Caco-2 (cell line): Measurements from ENCODE around the gene MAGEE1. TPM values are rescaled to one million over a fixed set of nuclear protein-coding genes. Genes with fewer than 3 reads are reported as not detected.

Experiments used
- BruUV-seq: library from RNA; stranded (reverse); fragments of 400-500 nt; replicated peaks from 2 replicates; lab custom pipeline; 2021; lab: Mats Ljungman, UMichigan
- CTCF ChIA-PET: fragments of 300-600 bp; sonication (Branson Sonifier 250); formaldehyde crosslinking; loops from one replicate; lab custom pipeline; 2022; ENCODE audit warnings: antibody characterized with exemption; lab: Charles Lee
- POLR2A ChIA-PET: fragments of 300-600 bp; sonication (Branson Sonifier 250); formaldehyde crosslinking; loops from one replicate; lab custom pipeline; 2022; ENCODE audit warnings: antibody characterized with exemption; lab: Charles Lee
- DNase-seq, 2 experiments: peaks; one replicate each; pipeline versions ENCODE4 v3.0.0 to v3.0.0-alpha.2; 2020 to 2022
- H3K27me3 ChIP-seq: replicated peaks from 2 replicates; pipeline ENCODE4 v1.6.0; 2011; ENCODE audit warnings: low read length; ENCODE audit not compliant: control insufficient read depth, insufficient read depth
- H3K36me3 ChIP-seq: 2 replicates; pipeline ENCODE4 v1.5.1; 2011; ENCODE audit warnings: low read length; ENCODE audit not compliant: control insufficient read depth, insufficient read depth
- H3K4me1 ChIP-seq: fragments of 250-450 bp; sonication (Bioruptor Pico); 2 replicates; pipeline ENCODE4 v1.5.1; 2020; ENCODE audit warnings: mild to moderate bottlenecking
- H3K4me3 ChIP-seq: 2 replicates; pipeline ENCODE4 v1.5.1; 2011; ENCODE audit warnings: low read depth, mild to moderate bottlenecking, control low read depth, low read length
- H3K9me3 ChIP-seq: fragments of 250-450 bp; sonication (Bioruptor Pico); 2 replicates; pipeline ENCODE4 v1.5.1; 2020; ENCODE audit warnings: mild to moderate bottlenecking, moderate library complexity
- H3K27ac Mint-ChIP-seq: one replicate; pipeline ENCODE4 v1.8.0; 2022; ENCODE audit warnings: mixed read lengths; ENCODE audit not compliant: unreplicated experiment
- H3K27me3 Mint-ChIP-seq: one replicate; pipeline ENCODE4 v1.8.0; 2022; ENCODE audit warnings: mixed read lengths; ENCODE audit not compliant: insufficient read depth, unreplicated experiment
- H3K36me3 Mint-ChIP-seq: one replicate; pipeline ENCODE4 v1.8.0; 2022; ENCODE audit warnings: mild to moderate bottlenecking, mixed read lengths; ENCODE audit not compliant: insufficient read depth, unreplicated experiment
- H3K4me1 Mint-ChIP-seq: one replicate; pipeline ENCODE4 v1.8.0; 2022; ENCODE audit warnings: low read depth, mixed read lengths; ENCODE audit not compliant: unreplicated experiment
- H3K4me3 Mint-ChIP-seq: one replicate; pipeline ENCODE4 v1.8.0; 2022; ENCODE audit warnings: mild to moderate bottlenecking, moderate library complexity, mixed read lengths; ENCODE audit not compliant: unreplicated experiment
- H3K9me3 Mint-ChIP-seq: one replicate; pipeline ENCODE4 v1.8.0; 2022; ENCODE audit warnings: mixed read lengths; ENCODE audit not compliant: unreplicated experiment
- CTCF ChIP-seq, 2 experiments: fragments of 200-600 bp in 1 of 2; IDR thresholded peaks; 1 replicate in 1 of 2; 2 replicates in 1 of 2; pipeline versions ENCODE4 v1.5.1 to v1.8.0; 2011 to 2022; ENCODE audit warnings: antibody characterized with exemption in 1 of 2, control low read depth in 1 of 2, inconsistent platforms in 1 of 2, low read depth in 1 of 2, low read length in 1 of 2, mild to moderate bottlenecking in 1 of 2, moderate library complexity in 1 of 2; ENCODE audit not compliant: insufficient read depth in 1 of 2, severe bottlenecking in 1 of 2, unreplicated experiment in 1 of 2
- intact Hi-C: fragments of 100-400 bp; cut with micrococcal nuclease; formaldehyde crosslinking; loops from one replicate; pipeline ENCODE4 v1.10.0; 2022; ENCODE audit not compliant: unreplicated experiment
- total RNA-seq: library from RNA; stranded (reverse); gene quantifications from 2 replicates; pipeline ENCODE4 v1.2.3, GENCODE V29; 2022

The MAGEE1 gene
- total RNA-seq, 1 experiment from 2014 or later = 0.66 TPM

- Mint-ChIP-seq H3K4me3 (no peak overlapping the region), H3K4me1 (no peaks in the 10 kb centered on the region), H3K27me3 (no peaks in the 10 kb centered on the region), H3K9me3 (no peaks in the 10 kb centered on the region), H3K36me3 (no peaks in the 10 kb centered on the region), H3K27ac (no peak overlapping the region)
- no peaks in the 10 kb centered on the region for H3K27me3 ChIP-seq
- intact Hi-C loops = loop anchor here (1.0 kb wide), 2 partner anchors 27 to 175 kb away; partner anchors contain the start of gene MAGEE1
- no peaks in the 10 kb centered on the region for H3K4me1 ChIP-seq
- ChIA-PET CTCF (interaction anchor here (1.5 to 1.7 kb wide), 2 partner anchors 74 to 176 kb away, joined by 5 to 25 read pairs; no protein-coding TSS in a partner anchor), POLR2A (no interaction called here)
- BruUV-seq = no TSS peak
- H3K4me3 ChIP-seq = no peak overlapping the region
- no peaks in the 10 kb centered on the region for H3K36me3 ChIP-seq
- no peaks in the 10 kb centered on the region for H3K9me3 ChIP-seq
- peak; percentile 23 to 48 for TF ChIP-seq CTCF (IDR thresholded peaks at IDR 0.05; ENCODE audit: insufficient read depth in 1 of 2, low read depth in 1 of 2, low read length in 1 of 2, severe bottlenecking in 1 of 2, unreplicated experiment in 1 of 2)
- peak in 1 of 2 experiments; percentile 8 for DNase-seq
These were observed 27.0 kb downstream of the MAGEE1 start for GRCh38 chrX:76454456-76454927.

- Mint-ChIP-seq H3K9me3 (no peaks in the 10 kb centered on the region), H3K27me3 (no peaks in the 10 kb centered on the region), H3K4me1 (no peaks in the 10 kb centered on the region), H3K36me3 (no peaks in the 10 kb centered on the region), H3K27ac (no peak overlapping the region), H3K4me3 (no peak overlapping the region)
- Histone ChIP-seq H3K36me3 (no peaks in the 10 kb centered on the region), H3K27me3 (no peaks in the 10 kb centered on the region), H3K4me3 (no peak overlapping the region), H3K9me3 (no peaks in the 10 kb centered on the region), H3K4me1 (no peaks in the 10 kb centered on the region)
- BruUV-seq = no TSS peak
- intact Hi-C loops = no loop called here
- no peak for TF ChIP-seq CTCF (IDR thresholded peaks at IDR 0.05; ENCODE audit: insufficient read depth in 1 of 2, low read depth in 1 of 2, low read length in 1 of 2, severe bottlenecking in 1 of 2, unreplicated experiment in 1 of 2)
- ChIA-PET CTCF (no interaction called here), POLR2A (no interaction called here)
- no peak for DNase-seq
These were observed 49.8 kb downstream of the MAGEE1 start for GRCh38 chrX:76477353-76477752.
